GM23338 (cell line): ENCODE data around the gene HLA-C. TPM values are rescaled to one million over a fixed set of nuclear protein-coding genes. Genes with fewer than 3 reads are reported as not detected.

Experiments
- ATAC-seq: fragments of 200-7000 bp; cut with Tn5 transposase; 3 replicates; pipeline ENCODE4 v1.9.1; 2020
- DNase-seq: peaks from one replicate; pipeline ENCODE4 v3.0.0-alpha.2; 2015; ENCODE audit warnings: low spot score
- H2AFZ ChIP-seq: fragments of 200-600 bp; sonication (generic); 2 replicates; pipeline ENCODE4 v1.8.0; 2016; ENCODE audit warnings: antibody characterized with exemption, mild to moderate bottlenecking, moderate library complexity
- H3F3A ChIP-seq: fragments of 200-600 bp; sonication (generic); replicated peaks from 2 replicates; pipeline ENCODE4 v1.8.0; 2017; ENCODE audit warnings: antibody characterized with exemption, mixed run types, low read depth
- H3K27ac ChIP-seq: fragments of 200-600 bp; sonication (generic); 2 replicates; pipeline ENCODE4 v1.6.1; 2016; ENCODE audit warnings: low read depth
- H3K27me3 ChIP-seq: fragments of 200-600 bp; sonication (generic); 2 replicates; pipeline ENCODE4 v1.8.0; 2016; ENCODE audit warnings: mild to moderate bottlenecking, mixed run types, moderate library complexity; ENCODE audit not compliant: insufficient read depth
- H3K36me3 ChIP-seq: fragments of 200-600 bp; sonication (generic); 2 replicates; pipeline ENCODE4 v1.8.0; 2016; ENCODE audit warnings: mild to moderate bottlenecking; ENCODE audit not compliant: insufficient read depth
- H3K4me1 ChIP-seq: fragments of 200-600 bp; sonication (generic); 2 replicates; pipeline ENCODE4 v1.8.0; 2016; ENCODE audit warnings: mild to moderate bottlenecking, moderate library complexity; ENCODE audit not compliant: insufficient read depth
- H3K4me2 ChIP-seq: fragments of 200-600 bp; sonication (generic); 2 replicates; pipeline ENCODE4 v1.7.1; 2017; ENCODE audit warnings: mixed run types
- H3K4me3 ChIP-seq: fragments of 200-600 bp; sonication (generic); 2 replicates; pipeline ENCODE4 v1.6.1; 2016; ENCODE audit warnings: mixed run types
- H3K79me2 ChIP-seq: fragments of 200-600 bp; sonication (generic); replicated peaks from 2 replicates; pipeline ENCODE4 v1.8.0; 2017; ENCODE audit warnings: mild to moderate bottlenecking; ENCODE audit not compliant: insufficient read depth
- H3K9me2 ChIP-seq: fragments of 200-600 bp; sonication (generic); 2 replicates; pipeline ENCODE4 v1.8.0; 2017; ENCODE audit not compliant: insufficient read depth
- H4K20me1 ChIP-seq: fragments of 200-600 bp; sonication (generic); replicated peaks from 2 replicates; pipeline ENCODE4 v1.8.0; 2017; ENCODE audit warnings: mild to moderate bottlenecking; ENCODE audit not compliant: insufficient read depth
- H3K27ac Mint-ChIP-seq: 2 replicates; pipeline ENCODE4 v1.8.0; 2020; ENCODE audit warnings: inconsistent platforms, mild to moderate bottlenecking, moderate library complexity, mixed read lengths
- H3K27me3 Mint-ChIP-seq: 3 replicates; pipeline ENCODE4 v1.8.0; 2022; ENCODE audit warnings: low read depth, mild to moderate bottlenecking, moderate library complexity, mixed read lengths, inconsistent platforms; ENCODE audit not compliant: insufficient read depth, poor library complexity
- H3K36me3 Mint-ChIP-seq: 3 replicates; pipeline ENCODE4 v1.8.0; 2021; ENCODE audit warnings: low read depth, mild to moderate bottlenecking, inconsistent platforms, moderate library complexity, mixed read lengths
- H3K4me1 Mint-ChIP-seq: 3 replicates; pipeline ENCODE4 v1.8.0; 2020; ENCODE audit warnings: mild to moderate bottlenecking, inconsistent platforms, mixed read lengths
- H3K4me3 Mint-ChIP-seq: 3 replicates; pipeline ENCODE4 v1.8.0; 2021; ENCODE audit warnings: moderate library complexity, mild to moderate bottlenecking, inconsistent platforms, mixed read lengths
- H3K9me3 Mint-ChIP-seq: 3 replicates; pipeline ENCODE4 v1.8.0; 2020; ENCODE audit warnings: moderate library complexity, mild to moderate bottlenecking, inconsistent platforms, mixed read lengths
- CTCF ChIP-seq, 2 experiments: fragments of 200-600 bp in 1 of 2; sonication (generic) in 1 of 2; conservative IDR thresholded peaks; 2 replicates each; pipeline versions ENCODE4 v1.5.1 to v1.6.1; 2016 to 2017; ENCODE audit warnings: antibody characterized with exemption in 2 of 2, low read depth in 2 of 2, mild to moderate bottlenecking in 2 of 2, moderate library complexity in 1 of 2
- ETS1 ChIP-seq: IDR thresholded peaks from 2 replicates; pipeline ENCODE4 v1.6.1; 2016; ENCODE audit warnings: antibody characterized with exemption
- EZH2 ChIP-seq: fragments of 200-600 bp; sonication (generic); IDR thresholded peaks from one replicate; pipeline ENCODE4 v1.8.0; 2017; ENCODE audit warnings: antibody characterized with exemption, mild to moderate bottlenecking, low read depth; ENCODE audit not compliant: unreplicated experiment
- EZH2phosphoT487 ChIP-seq: fragments of 200-600 bp; sonication (generic); IDR thresholded peaks from one replicate; pipeline ENCODE4 v1.8.1; 2018; ENCODE audit warnings: antibody characterized with exemption; ENCODE audit not compliant: unreplicated experiment
- JUNB ChIP-seq: IDR thresholded peaks from one replicate; pipeline ENCODE4 v1.6.1; 2016; ENCODE audit warnings: antibody characterized with exemption; ENCODE audit not compliant: unreplicated experiment
- NANOG ChIP-seq: IDR thresholded peaks from 2 replicates; pipeline ENCODE4 v1.6.1; 2016; ENCODE audit warnings: antibody characterized with exemption, borderline replicate concordance
- REST ChIP-seq: IDR thresholded peaks from one replicate; pipeline ENCODE4 v1.6.1; 2018; ENCODE audit warnings: antibody characterized with exemption; ENCODE audit not compliant: unreplicated experiment
- STAT1 ChIP-seq: IDR thresholded peaks from one replicate; pipeline ENCODE4 v1.6.1; 2016; ENCODE audit warnings: antibody characterized with exemption; ENCODE audit not compliant: unreplicated experiment
- ZNF114 ChIP-seq: fragments of 250-450 bp; sonication (Bioruptor Pico); IDR thresholded peaks from 2 replicates; pipeline ENCODE4 v1.5.0; 2020; ENCODE audit warnings: mild to moderate bottlenecking, moderate library complexity
- ZNF331 ChIP-seq: fragments of 250-450 bp; sonication (Bioruptor Pico); IDR thresholded peaks from 2 replicates; pipeline ENCODE4 v1.5.0; 2020; ENCODE audit warnings: low read depth, mild to moderate bottlenecking, moderate library complexity
- ZNF462 ChIP-seq: fragments of 250-450 bp; sonication (Bioruptor Pico); IDR thresholded peaks from 2 replicates; pipeline ENCODE4 v1.5.0; 2020; ENCODE audit warnings: mild to moderate bottlenecking, moderate library complexity
- polyA plus RNA-seq: library from polyadenylated mRNA; unstranded; fragments of >200 nt; fragmentation: Nextera tagmentation; extraction: Ambion mirVana; gene quantifications from 2 replicates; pipeline ENCODE4 v1.2.1, GENCODE V29; 2016
- total RNA-seq: library from RNA; depleted of rRNA; stranded (reverse); fragments of >200 nt; shearing (Covaris generic); gene quantifications from 2 replicates; pipeline ENCODE4 v1.2.3, GENCODE V29; 2014

HLA-C gene
- total and polyA plus RNA-seq, 2 experiments from 2014 or later = 73.1 to 116 TPM

GRCh38 chr6:31249184-31249583 lies 22.7 kb downstream of the HLA-C start:
- ATAC-seq = no peak
- Histone ChIP-seq H2AFZ (no peak overlapping the region), H3K27me3 (no peaks in the 10 kb centered on the region), H3K4me3 (no peak overlapping the region), H3K4me1 (peaks cover 8% of the 10 kb centered on the region; the same call in 1 of the 2 replicates), H3K79me2 (no peaks in the 10 kb centered on the region), H3K9me2 (peaks cover 5% of the 10 kb centered on the region; the same call in 1 of the 2 replicates), H3K36me3 (no peaks in the 10 kb centered on the region), H3K4me2 (no peak overlapping the region), H4K20me1 (no peaks in the 10 kb centered on the region), H3F3A (no peaks in the 10 kb centered on the region), H3K27ac (no peak overlapping the region)
- H3K4me3 Mint-ChIP-seq = no peak overlapping the region
- TF ChIP-seq STAT1 = no peak
- no peak for TF ChIP-seq ZNF462 (CRISPR knock-in tag)
- TF ChIP-seq ZNF114 = no peak
- TF ChIP-seq EZH2phosphoT487 = no peak
- TF ChIP-seq ZNF331 (CRISPR knock-in tag) = no peak
- no peak for TF ChIP-seq EZH2
- no peak for TF ChIP-seq JUNB
- no peak for TF ChIP-seq NANOG
- no peak for TF ChIP-seq ETS1
- no peak for TF ChIP-seq CTCF (conservative IDR thresholded peaks at IDR 0.05; ENCODE audit: low read depth in 2 of 2)
- TF ChIP-seq REST = no peak
- H3K36me3 Mint-ChIP-seq = no peaks in the 10 kb centered on the region
- H3K27ac Mint-ChIP-seq = no peak overlapping the region
- peaks cover 6% of the 10 kb centered on the region; the same call in 1 of the 3 replicates for H3K9me3 Mint-ChIP-seq
- no peak for DNase-seq
- H3K4me1 Mint-ChIP-seq = peaks cover 10% of the 10 kb centered on the region; the same call in 2 of the 3 replicates
- H3K27me3 Mint-ChIP-seq = peaks cover 2% of the 10 kb centered on the region
